ENCODE data around the gene C1QTNF2. TPM values are rescaled to one million over a fixed set of nuclear protein-coding genes. Genes with fewer than 3 reads are reported as not detected.

The C1QTNF2 gene
- total and polyA plus RNA-seq, 2 of the 13 experiments (the other 11 are each of a cell fraction or from before 2014, with no cell fraction given): not detected

- BruUV-seq (replicated peaks): no TSS peak
- TF ChIP-seq ZNF780A (CRISPR knock-in tag; IDR thresholded peaks at IDR 0.05) (no peak), PRPF4 (IDR thresholded peaks at IDR 0.05; ENCODE audit: low read depth, low read length, poor library complexity, severe bottlenecking) (no peak), HNRNPUL1 (IDR thresholded peaks at IDR 0.05; ENCODE audit: low read depth, low read length) (no peak), CENPX (CRISPR knock-in tag; IDR thresholded peaks at IDR 0.05) (no peak), NFE2 (CRISPR knock-in tag; IDR thresholded peaks at IDR 0.05) (no peak), ATF2 (CRISPR knock-in tag; IDR thresholded peaks at IDR 0.05) (no peak), DZIP1 (CRISPR knock-in tag; IDR thresholded peaks at IDR 0.05) (no peak), RXRA (CRISPR knock-in tag; IDR thresholded peaks at IDR 0.05) (no peak), BORCS8-MEF2B (CRISPR knock-in tag; IDR thresholded peaks at IDR 0.05) (no peak), ZFX (CRISPR knock-in tag; IDR thresholded peaks at IDR 0.05; ENCODE audit: low read depth) (no peak), THYN1 (CRISPR knock-in tag; IDR thresholded peaks at IDR 0.05; ENCODE audit: borderline replicate concordance, low read depth) (no peak), NKX3-1 (CRISPR knock-in tag; IDR thresholded peaks at IDR 0.05) (no peak), HOMEZ (CRISPR knock-in tag; IDR thresholded peaks at IDR 0.05; ENCODE audit: low read depth) (no peak), GZF1 (CRISPR knock-in tag; IDR thresholded peaks at IDR 0.05) (no peak), SP1 (IDR thresholded peaks at IDR 0.05) (no peak), SP1 (CRISPR knock-in tag; IDR thresholded peaks at IDR 0.05) (no peak), ATF3 (CRISPR knock-in tag; IDR thresholded peaks at IDR 0.05) (no peak), CENPBD1 (CRISPR knock-in tag; IDR thresholded peaks at IDR 0.05; ENCODE audit: borderline replicate concordance, low read depth) (no peak), PHF20 (CRISPR knock-in tag; IDR thresholded peaks at IDR 0.05) (no peak)
- in situ Hi-C loops (cut with HindIII; ENCODE audit: extremely low pct_ligation_motif_present, low pct_unique_long_range_greater_than_20kb): no loop called here
- no peak for ATAC-seq
- CTCF ChIA-PET (ENCODE audit: low intra/inter-chr PET ratio, low total read pairs): no interaction called here
- Histone ChIP-seq H4K20me1 (ENCODE audit: insufficient read depth, low read length) (no peaks in the 10 kb centered on the region; the same call in 1 of the 2 replicates), H3K27ac (ENCODE audit: extremely low read length, insufficient read depth, low read length) (no peak overlapping the region), H3K36me3 (replicated peaks in 1 of 2; ENCODE audit: control insufficient read depth in 1 of 2, insufficient read depth in 2 of 2, low read length in 2 of 2) (no peaks in the 10 kb centered on the region; a peak in 4 of 5 replicates), H3K4me2 (ENCODE audit: low read depth, low read length) (peak overlapping the region; percentile 83), H3K79me2 (ENCODE audit: insufficient read depth, low read length) (peaks cover 64% of the 10 kb centered on the region), H3K27me3 (ENCODE audit: control insufficient read depth in 1 of 2, insufficient read depth in 2 of 2, low read length in 2 of 2) (no peaks in the 10 kb centered on the region; a peak in 1 of 5 replicates), H3K9me3 (ENCODE audit: low read length) (no peaks in the 10 kb centered on the region), H2AFZ (ENCODE audit: low read length) (peak overlapping the region; percentile 94), H3K4me1 (ENCODE audit: insufficient read depth, low read length) (peaks cover 61% of the 10 kb centered on the region), H3K4me3 (replicated peaks in 1 of 3; ENCODE audit: insufficient read depth in 1 of 3, low read depth in 2 of 3, low read length in 3 of 3) (peak overlapping the region; percentile 81 to 99 (median 96); a peak in 5 of 6 replicates), H3K9ac (ENCODE audit: insufficient read depth, low read depth, low read length) (peak overlapping the region; percentile 98)
- no peak for DNase-seq (ENCODE audit: low spot score)
- no peak for FAIRE-seq
- POLR2A ChIA-PET: interaction anchor here (2.7 to 3.3 kb wide), 3 partner anchors 20 to 57 kb away, joined by 11 to 15 read pairs (median 11); partner anchors contain the start of gene FAM200C
- intact Hi-C loops (cut with micrococcal nuclease; ENCODE audit: unreplicated experiment): loop anchor here (2.0 kb wide), 1 partner anchor 47 kb away; no protein-coding TSS in a partner anchor
Measured at GRCh38 chr5:160420331-160420610, 49.8 kb upstream of the C1QTNF2 start.
